Neural cell (in vitro differentiated cells): ENCODE results near the gene MEX3B. TPM values are rescaled to one million over a fixed set of nuclear protein-coding genes. Genes with fewer than 3 reads are reported as not detected.

Experiments
- H2AFZ ChIP-seq: fragments of 200-600, 300-800 bp; sonication (generic), shearing (Covaris generic); 2 replicates; pipeline ENCODE4 v1.6.0; 2014; ENCODE audit warnings: low read depth, mild to moderate bottlenecking, antibody characterized with exemption, low read length, moderate library complexity
- H3F3A ChIP-seq: fragments of 200-600 bp; shearing (Covaris generic); 2 replicates; pipeline ENCODE4 v1.6.1; 2016; ENCODE audit warnings: mild to moderate bottlenecking, moderate library complexity, mixed read lengths, antibody characterized with exemption, low read length; ENCODE audit not compliant: insufficient read depth, poor library complexity, severe bottlenecking
- H3K27ac ChIP-seq: fragments of 200-600, 300-800 bp; sonication (generic), shearing (Covaris generic); 2 replicates; pipeline ENCODE4 v1.5.1; 2014; ENCODE audit warnings: mild to moderate bottlenecking, low read length, moderate library complexity
- H3K27me3 ChIP-seq: fragments of 300-800, 200-600 bp; sonication (generic), shearing (Covaris generic); 2 replicates; pipeline ENCODE4 v1.6.0; 2014; ENCODE audit warnings: mild to moderate bottlenecking, low read depth, low read length, moderate library complexity; ENCODE audit not compliant: insufficient read depth
- H3K36me3 ChIP-seq: fragments of 300-800, 200-600 bp; sonication (generic), shearing (Covaris generic); 2 replicates; pipeline ENCODE4 v1.5.1; 2014; ENCODE audit warnings: mild to moderate bottlenecking, antibody characterized with exemption, low read length, moderate library complexity; ENCODE audit not compliant: insufficient read depth
- H3K4me2 ChIP-seq: fragments of 300-800, 200-600 bp; sonication (generic), shearing (Covaris generic); 2 replicates; pipeline ENCODE4 v1.6.0; 2014; ENCODE audit warnings: mild to moderate bottlenecking, low read length
- H3K4me3 ChIP-seq: fragments of 300-800, 200-600 bp; sonication (generic), shearing (Covaris generic); 2 replicates; pipeline ENCODE4 v1.5.1; 2014; ENCODE audit warnings: mild to moderate bottlenecking, low read length, moderate library complexity
- H3K79me2 ChIP-seq: fragments of 200-600 bp; shearing (Covaris generic); replicated peaks from 2 replicates; pipeline ENCODE4 v1.6.0; 2014; ENCODE audit warnings: mild to moderate bottlenecking, low read length, moderate library complexity; ENCODE audit not compliant: insufficient read depth
- H3K9ac ChIP-seq: fragments of 300-800, 200-600 bp; sonication (generic), shearing (Covaris generic); 2 replicates; pipeline ENCODE4 v1.6.1; 2016; ENCODE audit warnings: mild to moderate bottlenecking, low read length, mixed read lengths
- H3K9me2 ChIP-seq: fragments of 200-600 bp; shearing (Covaris generic); 2 replicates; pipeline ENCODE4 v1.6.1; 2016; ENCODE audit warnings: mild to moderate bottlenecking, low read length, mixed read lengths; ENCODE audit not compliant: insufficient read depth
- H3K9me3 ChIP-seq: fragments of 200-600, 300-800 bp; sonication (generic), shearing (Covaris generic); 2 replicates; pipeline ENCODE4 v1.6.1; 2016; ENCODE audit warnings: mild to moderate bottlenecking, mixed run types, low read length, moderate library complexity, mixed read lengths
- H4K20me1 ChIP-seq: fragments of 200-600 bp; shearing (Covaris generic); 2 replicates; pipeline ENCODE4 v1.6.1; 2016; ENCODE audit warnings: mild to moderate bottlenecking, mixed run types; ENCODE audit not compliant: insufficient read depth
- CTCF ChIP-seq: fragments of 450-650 bp; IDR thresholded peaks from 2 replicates; pipeline ENCODE4 v1.5.1; 2014; ENCODE audit warnings: antibody characterized with exemption, mild to moderate bottlenecking, moderate library complexity; ENCODE audit not compliant: poor library complexity, severe bottlenecking
- EP300 ChIP-seq: fragments of 450-650 bp; conservative IDR thresholded peaks from 2 replicates; pipeline ENCODE4 v1.6.1; 2014; ENCODE audit warnings: antibody characterized with exemption, mild to moderate bottlenecking, moderate library complexity; ENCODE audit not compliant: poor library complexity, severe bottlenecking
- EZH2 ChIP-seq: fragments of 200-600, 300-800 bp; shearing (Covaris generic), sonication (generic); IDR thresholded peaks from 2 replicates; pipeline ENCODE4 v1.6.1; 2014; ENCODE audit warnings: antibody characterized with exemption, low read length, borderline replicate concordance, mild to moderate bottlenecking; ENCODE audit not compliant: insufficient read depth, poor library complexity, severe bottlenecking
- MXI1 ChIP-seq: fragments of 450-650 bp; conservative IDR thresholded peaks from 2 replicates; pipeline ENCODE4 v1.6.1; 2014; ENCODE audit warnings: antibody characterized with exemption, mild to moderate bottlenecking; ENCODE audit not compliant: poor library complexity, severe bottlenecking
- POLR2AphosphoS5 ChIP-seq: IDR thresholded peaks from 2 replicates; pipeline ENCODE4 v1.6.1; 2012
- RAD21 ChIP-seq: fragments of 450-650 bp; conservative IDR thresholded peaks from 2 replicates; pipeline ENCODE4 v1.6.1; 2014; ENCODE audit warnings: antibody characterized with exemption, mild to moderate bottlenecking, moderate library complexity
- SMC3 ChIP-seq: fragments of 450-650 bp; conservative IDR thresholded peaks from 2 replicates; pipeline ENCODE4 v1.6.1; 2014; ENCODE audit warnings: antibody characterized with exemption, mild to moderate bottlenecking, moderate library complexity; ENCODE audit not compliant: poor library complexity
- TAF1 ChIP-seq: IDR thresholded peaks from 2 replicates; pipeline ENCODE4 v1.6.1; 2012; ENCODE audit warnings: low read depth
- polyA plus RNA-seq: library from polyadenylated mRNA; depleted of rRNA; stranded (reverse); fragments of >200 nt; gene quantifications from 2 replicates; pipeline ENCODE4 v1.2.3, GENCODE V29; 2014
- TF ChIP-seq, protein P1 (sequence below): IDR thresholded peaks from 2 replicates; pipeline ENCODE4 v1.6.1; 2012; ENCODE audit warnings: borderline replicate concordance

The MEX3B gene
- polyA plus RNA-seq, 1 donor from 2014 or later = 38.8 TPM

GRCh38 chr15:82060817-82061216 is 15.0 kb upstream of the MEX3B start:
- Histone ChIP-seq H4K20me1 (no peaks in the 10 kb centered on the region), H3K27me3 (peaks cover 16% of the 10 kb centered on the region), H3K4me2 (no peak overlapping the region), H3K79me2 (no peaks in the 10 kb centered on the region), H3K27ac (no peak overlapping the region), H3K9me3 (no peaks in the 10 kb centered on the region), H3K9me2 (no peaks in the 10 kb centered on the region), H3K4me3 (no peak overlapping the region), H2AFZ (no peak overlapping the region), H3K36me3 (no peaks in the 10 kb centered on the region), H3K9ac (no peak overlapping the region), H3F3A (no peaks in the 10 kb centered on the region)
- TF ChIP-seq CTCF = no peak
- no peak for TF ChIP-seq EZH2
- no peak for TF ChIP-seq MXI1
- TF ChIP-seq, protein P1, sequence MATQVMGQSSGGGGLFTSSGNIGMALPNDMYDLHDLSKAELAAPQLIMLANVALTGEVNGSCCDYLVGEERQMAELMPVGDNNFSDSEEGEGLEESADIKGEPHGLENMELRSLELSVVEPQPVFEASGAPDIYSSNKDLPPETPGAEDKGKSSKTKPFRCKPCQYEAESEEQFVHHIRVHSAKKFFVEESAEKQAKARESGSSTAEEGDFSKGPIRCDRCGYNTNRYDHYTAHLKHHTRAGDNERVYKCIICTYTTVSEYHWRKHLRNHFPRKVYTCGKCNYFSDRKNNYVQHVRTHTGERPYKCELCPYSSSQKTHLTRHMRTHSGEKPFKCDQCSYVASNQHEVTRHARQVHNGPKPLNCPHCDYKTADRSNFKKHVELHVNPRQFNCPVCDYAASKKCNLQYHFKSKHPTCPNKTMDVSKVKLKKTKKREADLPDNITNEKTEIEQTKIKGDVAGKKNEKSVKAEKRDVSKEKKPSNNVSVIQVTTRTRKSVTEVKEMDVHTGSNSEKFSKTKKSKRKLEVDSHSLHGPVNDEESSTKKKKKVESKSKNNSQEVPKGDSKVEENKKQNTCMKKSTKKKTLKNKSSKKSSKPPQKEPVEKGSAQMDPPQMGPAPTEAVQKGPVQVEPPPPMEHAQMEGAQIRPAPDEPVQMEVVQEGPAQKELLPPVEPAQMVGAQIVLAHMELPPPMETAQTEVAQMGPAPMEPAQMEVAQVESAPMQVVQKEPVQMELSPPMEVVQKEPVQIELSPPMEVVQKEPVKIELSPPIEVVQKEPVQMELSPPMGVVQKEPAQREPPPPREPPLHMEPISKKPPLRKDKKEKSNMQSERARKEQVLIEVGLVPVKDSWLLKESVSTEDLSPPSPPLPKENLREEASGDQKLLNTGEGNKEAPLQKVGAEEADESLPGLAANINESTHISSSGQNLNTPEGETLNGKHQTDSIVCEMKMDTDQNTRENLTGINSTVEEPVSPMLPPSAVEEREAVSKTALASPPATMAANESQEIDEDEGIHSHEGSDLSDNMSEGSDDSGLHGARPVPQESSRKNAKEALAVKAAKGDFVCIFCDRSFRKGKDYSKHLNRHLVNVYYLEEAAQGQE = no peak
- TF ChIP-seq SMC3 = no peak

GRCh38 chr15:82058517-82059204 is 12.8 kb upstream of the MEX3B start:
- no peak overlapping the region for H3K27ac ChIP-seq
- H4K20me1 ChIP-seq = no peaks in the 10 kb centered on the region
- H3K9me3 ChIP-seq = no peaks in the 10 kb centered on the region
- H3K79me2 ChIP-seq = no peaks in the 10 kb centered on the region
- TF ChIP-seq SMC3 (no peak), POLR2AphosphoS5 (no peak), RAD21 (no peak), TAF1 (no peak), MXI1 (no peak), EZH2 (no peak), EP300 (no peak), CTCF (no peak)
- TF ChIP-seq, protein P1 = no peak
- no peaks in the 10 kb centered on the region for H3F3A ChIP-seq
- no peak overlapping the region for H3K4me3 ChIP-seq
- H3K36me3 ChIP-seq = no peaks in the 10 kb centered on the region
- H3K27me3 ChIP-seq = peaks cover 16% of the 10 kb centered on the region
- H3K4me2 ChIP-seq = no peak overlapping the region
- H3K9ac ChIP-seq = no peak overlapping the region
- no peaks in the 10 kb centered on the region for H3K9me2 ChIP-seq
- H2AFZ ChIP-seq = no peak overlapping the region
